ENCODE measurements around the gene CCDC178. TPM values are rescaled to one million over a fixed set of nuclear protein-coding genes. Genes with fewer than 3 reads are reported as not detected.

The CCDC178 gene
- total and polyA plus RNA-seq, 2 of the 4 experiments (the other 2 are of a cell fraction) = not detected

GRCh38 chr18:33275843-33276242, 164.7 kb downstream of the CCDC178 start:
- CTCF ChIA-PET = no interaction called here
- TF ChIP-seq, protein P1, sequence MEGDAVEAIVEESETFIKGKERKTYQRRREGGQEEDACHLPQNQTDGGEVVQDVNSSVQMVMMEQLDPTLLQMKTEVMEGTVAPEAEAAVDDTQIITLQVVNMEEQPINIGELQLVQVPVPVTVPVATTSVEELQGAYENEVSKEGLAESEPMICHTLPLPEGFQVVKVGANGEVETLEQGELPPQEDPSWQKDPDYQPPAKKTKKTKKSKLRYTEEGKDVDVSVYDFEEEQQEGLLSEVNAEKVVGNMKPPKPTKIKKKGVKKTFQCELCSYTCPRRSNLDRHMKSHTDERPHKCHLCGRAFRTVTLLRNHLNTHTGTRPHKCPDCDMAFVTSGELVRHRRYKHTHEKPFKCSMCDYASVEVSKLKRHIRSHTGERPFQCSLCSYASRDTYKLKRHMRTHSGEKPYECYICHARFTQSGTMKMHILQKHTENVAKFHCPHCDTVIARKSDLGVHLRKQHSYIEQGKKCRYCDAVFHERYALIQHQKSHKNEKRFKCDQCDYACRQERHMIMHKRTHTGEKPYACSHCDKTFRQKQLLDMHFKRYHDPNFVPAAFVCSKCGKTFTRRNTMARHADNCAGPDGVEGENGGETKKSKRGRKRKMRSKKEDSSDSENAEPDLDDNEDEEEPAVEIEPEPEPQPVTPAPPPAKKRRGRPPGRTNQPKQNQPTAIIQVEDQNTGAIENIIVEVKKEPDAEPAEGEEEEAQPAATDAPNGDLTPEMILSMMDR (conservative IDR thresholded peaks at IDR 0.05; ENCODE audit: low read depth, low read length) = no peak
- TF ChIP-seq POLR2A (IDR thresholded peaks at IDR 0.05; ENCODE audit: low read depth, low read length) (no peak), NFE2L2 (IDR thresholded peaks at IDR 0.05; ENCODE audit: low read depth, low read length) (no peak), MAFK (IDR thresholded peaks at IDR 0.05; ENCODE audit: low read depth, low read length) (no peak), USF2 (IDR thresholded peaks at IDR 0.05; ENCODE audit: low read depth, low read length) (no peak), BHLHE40 (IDR thresholded peaks at IDR 0.05; ENCODE audit: low read depth, low read length) (no peak)
- H3K4me1 ChIP-seq (ENCODE audit: control insufficient read depth, insufficient read depth, low read length) = no peaks in the 10 kb centered on the region
- H2AFZ ChIP-seq (replicated peaks; ENCODE audit: low read length, poor library complexity) = no peak overlapping the region
- dilution Hi-C loops (cut with HindIII; ENCODE audit: low sequenced_read_pairs, unreplicated experiment) = no loop called here
- H4K8ac ChIP-seq (ENCODE audit: low read depth in 2 of 2, low read length in 2 of 2) = no peak overlapping the region
- POLR2A ChIA-PET (ENCODE audit: unreplicated experiment) = no interaction called here
- H4K5ac ChIP-seq (ENCODE audit: low read depth, low read length) = no peak overlapping the region
- H2AK9ac ChIP-seq (replicated peaks; ENCODE audit: low read depth, low read length, poor library complexity) = no peak overlapping the region
- no TSS peak for BruUV-seq (replicated peaks)
- no peak overlapping the region for H3K56ac ChIP-seq (ENCODE audit: extremely low read depth, insufficient read depth, low read length)
- no peaks in the 10 kb centered on the region for H4K20me1 ChIP-seq (ENCODE audit: insufficient read depth, low read length)
- H3K27me3 ChIP-seq (ENCODE audit: control insufficient read depth, insufficient read depth, low read length) = no peaks in the 10 kb centered on the region
- no peak overlapping the region for H3K23ac ChIP-seq (ENCODE audit: low read depth, low read length)
- H2BK20ac ChIP-seq (ENCODE audit: low read depth, low read length) = no peak overlapping the region
- no peak overlapping the region for H3K14ac ChIP-seq (replicated peaks; ENCODE audit: low read depth, low read length)
- no peak overlapping the region for H2BK15ac ChIP-seq (ENCODE audit: low read depth, low read length)
- in situ Hi-C loops (cut with MboI; ENCODE audit: low sequenced_read_pairs) = no loop called here
- no peak overlapping the region for H2BK5ac ChIP-seq (ENCODE audit: low read depth, low read length, poor library complexity, severe bottlenecking)
- H2BK120ac ChIP-seq (ENCODE audit: low read depth, low read length) = no peak overlapping the region
- DNase-seq (no peak), ATAC-seq (ENCODE audit: low read depth) (no peak)
- no peak overlapping the region for H4K91ac ChIP-seq (ENCODE audit: insufficient read depth, low read depth, low read length)
- no peaks in the 10 kb centered on the region for H3K36me3 ChIP-seq (ENCODE audit: control insufficient read depth, insufficient read depth, low read length)
- no peak overlapping the region for H3K4ac ChIP-seq (ENCODE audit: low read depth, low read length)
- intact Hi-C loops (cut with micrococcal nuclease) = no loop called here
- H3K9me3 ChIP-seq (ENCODE audit: control insufficient read depth, insufficient read depth, low read length) = no peaks in the 10 kb centered on the region
- no peak overlapping the region for H3K4me2 ChIP-seq (ENCODE audit: low read depth, low read length)
- no peaks in the 10 kb centered on the region for H3K9me1 ChIP-seq (ENCODE audit: insufficient read depth, low read length)
- no peak overlapping the region for H3K27ac ChIP-seq (ENCODE audit: insufficient read depth, low read length)
- no peaks in the 10 kb centered on the region for H3K79me1 ChIP-seq (ENCODE audit: low read depth in 1 of 2, low read length in 2 of 2)
- H3K18ac ChIP-seq (ENCODE audit: low read depth, low read length) = no peak overlapping the region
- H3K9ac ChIP-seq (ENCODE audit: low read depth, low read length) = no peak overlapping the region
- no peak overlapping the region for H3K4me3 ChIP-seq (ENCODE audit: insufficient read depth, low read depth, low read length)
- no peak overlapping the region for H2AK5ac ChIP-seq (ENCODE audit: low read depth, low read length)
